GM23338 (cell line): Measurements from ENCODE around the gene DSG1.

Experiments used
- CREB1 ChIP-seq: fragments of 250-450 bp; sonication (Bioruptor Pico); IDR thresholded peaks from 2 replicates; pipeline ENCODE4 v1.5.0; 2020; ENCODE audit warnings: low read depth, mild to moderate bottlenecking, moderate library complexity
- CTCF ChIP-seq, 2 experiments: fragments of 200-600 bp in 1 of 2; sonication (generic) in 1 of 2; conservative IDR thresholded peaks; 2 replicates each; pipeline versions ENCODE4 v1.5.1 to v1.6.1; 2016 to 2017; ENCODE audit warnings: antibody characterized with exemption in 2 of 2, low read depth in 2 of 2, mild to moderate bottlenecking in 2 of 2, moderate library complexity in 1 of 2
- ETS1 ChIP-seq: IDR thresholded peaks from 2 replicates; pipeline ENCODE4 v1.6.1; 2016; ENCODE audit warnings: antibody characterized with exemption
- EZH2 ChIP-seq: fragments of 200-600 bp; sonication (generic); IDR thresholded peaks from one replicate; pipeline ENCODE4 v1.8.0; 2017; ENCODE audit warnings: antibody characterized with exemption, mild to moderate bottlenecking, low read depth; ENCODE audit not compliant: unreplicated experiment
- EZH2phosphoT487 ChIP-seq: fragments of 200-600 bp; sonication (generic); IDR thresholded peaks from one replicate; pipeline ENCODE4 v1.8.1; 2018; ENCODE audit warnings: antibody characterized with exemption; ENCODE audit not compliant: unreplicated experiment
- JUNB ChIP-seq: IDR thresholded peaks from one replicate; pipeline ENCODE4 v1.6.1; 2016; ENCODE audit warnings: antibody characterized with exemption; ENCODE audit not compliant: unreplicated experiment
- NANOG ChIP-seq: IDR thresholded peaks from 2 replicates; pipeline ENCODE4 v1.6.1; 2016; ENCODE audit warnings: antibody characterized with exemption, borderline replicate concordance
- POLR2AphosphoS5 ChIP-seq: IDR thresholded peaks from 2 replicates; pipeline ENCODE4 v1.6.1; 2016; ENCODE audit warnings: antibody characterized with exemption, low read depth
- REST ChIP-seq: IDR thresholded peaks from one replicate; pipeline ENCODE4 v1.6.1; 2018; ENCODE audit warnings: antibody characterized with exemption; ENCODE audit not compliant: unreplicated experiment
- STAT1 ChIP-seq: IDR thresholded peaks from one replicate; pipeline ENCODE4 v1.6.1; 2016; ENCODE audit warnings: antibody characterized with exemption; ENCODE audit not compliant: unreplicated experiment
- ZNF114 ChIP-seq: fragments of 250-450 bp; sonication (Bioruptor Pico); IDR thresholded peaks from 2 replicates; pipeline ENCODE4 v1.5.0; 2020; ENCODE audit warnings: mild to moderate bottlenecking, moderate library complexity
- ZNF462 ChIP-seq: fragments of 250-450 bp; sonication (Bioruptor Pico); IDR thresholded peaks from 2 replicates; pipeline ENCODE4 v1.5.0; 2020; ENCODE audit warnings: mild to moderate bottlenecking, moderate library complexity

- TF ChIP-seq EZH2 (no peak), CTCF (conservative IDR thresholded peaks at IDR 0.05; ENCODE audit: low read depth in 2 of 2) (no peak), REST (no peak), NANOG (no peak), POLR2AphosphoS5 (no peak), EZH2phosphoT487 (no peak), ZNF114 (no peak), JUNB (no peak), ZNF462 (CRISPR knock-in tag) (no peak), CREB1 (CRISPR knock-in tag) (no peak), STAT1 (no peak), ETS1 (no peak)
Observed at GRCh38 chr18:31325051-31325450, 7.1 kb downstream of the DSG1 start.
